Heart right ventricle (tissue), 16 donors: ENCODE measurements around the gene RAP1GDS1. TPM values are rescaled to one million over a fixed set of nuclear protein-coding genes. Genes with fewer than 3 reads are reported as not detected.
"Not testable (repeated sequence)": the region's sequence is repeated elsewhere in the genome, so short reads cannot be mapped to it uniquely, and the experiment has no call there.

ENCODE experiments used
- ATAC-seq, 8 donors: fragments of 200-7000 bp; cut with Tn5 transposase; one replicate each; pipeline ENCODE4 v1.9.1; 2020; ENCODE audit warnings: mild to moderate bottlenecking in 8 of 8, moderate library complexity in 8 of 8, moderate number of reproducible peaks in 1 of 8
- DNase-seq, 2 donors: peaks; one replicate each; pipeline ENCODE4 v3.0.0-alpha.2; 2020
- H3K27ac ChIP-seq, 10 donors: fragments of 200-600 bp; sonication (generic) in 2 of 10; one replicate each; pipeline versions ENCODE4 v1.5.0 to v1.8.0; 2020 to 2022; ENCODE audit warnings: mild to moderate bottlenecking in 3 of 10
- H3K27me3 ChIP-seq, 7 donors: fragments of 200-600 bp; one replicate each; pipeline ENCODE4 v1.8.0; 2021 to 2022; ENCODE audit warnings: mild to moderate bottlenecking in 2 of 7
- H3K36me3 ChIP-seq, 9 donors: fragments of 200-600 bp; sonication (generic) in 1 of 9; one replicate each; pipeline versions ENCODE4 v1.5.0 to v1.8.0; 2020 to 2022; ENCODE audit warnings: mild to moderate bottlenecking in 2 of 9
- H3K4me1 ChIP-seq, 9 donors: fragments of 200-600 bp; sonication (generic) in 1 of 9; one replicate each; pipeline versions ENCODE4 v1.5.0 to v1.8.0; 2020 to 2022; ENCODE audit warnings: mild to moderate bottlenecking in 4 of 9
- H3K4me3 ChIP-seq, 10 donors: fragments of 200-600 bp; sonication (generic) in 2 of 10; one replicate each; pipeline versions ENCODE4 v1.5.0 to v1.8.0; 2020 to 2022; ENCODE audit warnings: mild to moderate bottlenecking in 7 of 10, moderate library complexity in 2 of 10
- H3K9me3 ChIP-seq, 11 donors: fragments of 200-600 bp in 10 of 11; sonication (generic) in 2 of 11; one replicate each; pipeline versions ENCODE4 v1.5.0 to v1.8.0; 2013 to 2022; ENCODE audit warnings: mild to moderate bottlenecking in 2 of 11, control low read depth in 1 of 11, moderate library complexity in 1 of 11
- CTCF ChIP-seq, 9 donors: fragments of 200-600 bp; sonication (generic) in 2 of 9; IDR thresholded peaks; one replicate each; pipeline versions ENCODE4 v1.5.0 to v1.8.0; 2021 to 2022; ENCODE audit warnings: antibody characterized with exemption in 9 of 9, mild to moderate bottlenecking in 5 of 9, moderate library complexity in 1 of 9
- WGBS, 2 donors: extraction: QIAGEN DNeasy Blood & Tissue Kit; methylation state at CpG; one replicate each; pipeline ENCODE4 v1.1.7; 2013; ENCODE audit warnings: inconsistent platforms in 1 of 2; 5-methylcytosine and 5-hydroxymethylcytosine counted together
- intact Hi-C, 10 donors: fragments of 100-400 bp; cut with DNase I; formaldehyde crosslinking; loops; one replicate each; pipeline versions ENCODE4 v1.11.1 to v1.14.2; 2022
- polyA plus RNA-seq, 2 donors: library from polyadenylated mRNA; stranded (reverse); fragments of 200-250 nt; gene quantifications; one replicate each; pipeline ENCODE4 v1.2.3, GENCODE V29; 2013
- total RNA-seq, 10 donors: library from RNA; stranded (reverse); fragmentation: NEBNext Ultra II Directional in 3 of 10; extraction: Animal tissue kit (Norgen Biotek cat#: 25700) in 3 of 10; gene quantifications; one replicate each; pipeline versions ENCODE4 v1.2.1 to v1.2.4, GENCODE V29; 2021 to 2023
- donor health status: Arrhythmogenic right ventricular cardiomyopathy.
- donor health status: ischemic (EF 13 %, LVEDD 7.1; RV severe dilation, severe dysfunction).
- donor health status: healthy with polysubstance abuse.
- donor health status: DM: no; HTN: yes; CAD: no.
- donor health status: DM: no; HTN: no; CAD: no.
- donor health status: ischemic (EF 25% LVEDD 6.9; RV normal size, moderate dysfunction).
- donor health status: ischemic (EF 25% LVEDD 5.7; RV mildly dilated, moderate dysfunction).
- donor health status: healthy.
- donor health status: DM: yes; HTN: yes; CAD: no.
- donor health status: Ischemic cardiomyopathy.
- donor health status: ischemic (EF 35%, LVEDD 5.7; RV mildly dilated, moderate dysfunction).
- donor health status: nonischemic (EF 11% LVEDD 7.7; RV severe dilation, severe dysfunction).
- donor health status: DM: yes; HTN: yes; CAD: no.
- donor health status: PGD.
- donor health status: ischemic (EF 29% LVEDD 5.4; RV normal size, mild dysfunction).
- donor health status: nonischemic (EF 23%, LVEDD 6.1; RV moderate dilation, normal function).

Gene RAP1GDS1
- total and polyA plus RNA-seq, 12 donors, result 7.0 to 21.3 (median 12.7) TPM

GRCh38 chr4:98287328-98287727 is 26.1 kb downstream of the RAP1GDS1 start:
- no peak for DNase-seq
- no peak for TF ChIP-seq CTCF (IDR thresholded peaks at IDR 0.05)
- Histone ChIP-seq H3K27me3 (no peaks in the 10 kb centered on the region), H3K4me1 (peaks cover 0 to 32% (median 15%) of the 10 kb centered on the region in 9 donors), H3K27ac (no peak overlapping the region), H3K4me3 (no peak overlapping the region), H3K36me3 (no peaks in the 10 kb centered on the region), H3K9me3 (no peaks in the 10 kb centered on the region)
- intact Hi-C loops, result no loop called here
- ATAC-seq, result no peak

GRCh38 chr4:98288671-98289070 is 27.5 kb downstream of the RAP1GDS1 start:
- intact Hi-C loops, H3K9me3 ChIP-seq, ATAC-seq, DNase-seq, H3K4me3 ChIP-seq, H3K27ac ChIP-seq, H3K36me3 ChIP-seq, H3K27me3 ChIP-seq: not testable (repeated sequence)
- H3K4me1 ChIP-seq, result peaks cover 0 to 38% (median 23%) of the 10 kb centered on the region in 9 donors
- 85 to 92% methylated on average over 3 of the region's 3 CpGs for WGBS, 2 donors

GRCh38 chr4:98289375-98289774 is 28.2 kb downstream of the RAP1GDS1 start:
- Histone ChIP-seq H3K36me3 (peaks cover 0 to 1% (median 0%) of the 10 kb centered on the region in 9 donors), H3K4me1 (peaks cover 0 to 40% (median 24%) of the 10 kb centered on the region in 9 donors), H3K27me3 (no peaks in the 10 kb centered on the region), H3K4me3 (no peak overlapping the region), H3K9me3 (no peaks in the 10 kb centered on the region), H3K27ac (no peak overlapping the region)
- no peak for TF ChIP-seq CTCF (IDR thresholded peaks at IDR 0.05)
- intact Hi-C loops, result no loop called here
- WGBS, 2 donors, result 92 to 96% methylated on average over 1 of the region's 1 CpG
- DNase-seq (no peak), ATAC-seq (no peak)

- peaks cover 0 to 47% (median 25%) of the 10 kb centered on the region in 9 donors for H3K4me1 ChIP-seq
- peaks cover 0 to 10% (median 0%) of the 10 kb centered on the region in 9 donors for H3K36me3 ChIP-seq
- no peaks in the 10 kb centered on the region for H3K27me3 ChIP-seq
- intact Hi-C loops, result no loop called here
- DNase-seq (no peak), ATAC-seq (no peak)
- WGBS, 2 donors, result 69 to 70% methylated on average over 2 of the region's 2 CpGs
- H3K9me3 ChIP-seq, result no peaks in the 10 kb centered on the region
- no peak overlapping the region for H3K4me3 ChIP-seq
- no peak for TF ChIP-seq CTCF (IDR thresholded peaks at IDR 0.05)
- H3K27ac ChIP-seq, result no peak overlapping the region
Measured at GRCh38 chr4:98290511-98290910, 29.3 kb downstream of the RAP1GDS1 start.

- 38 to 54% methylated on average over 4 of the region's 4 CpGs for WGBS, 2 donors
- Histone ChIP-seq H3K36me3 (peaks cover 0 to 13% (median 0%) of the 10 kb centered on the region in 9 donors), H3K27ac (no peak overlapping the region), H3K4me3 (no peak overlapping the region), H3K4me1 (peaks cover 0 to 47% (median 25%) of the 10 kb centered on the region in 9 donors), H3K9me3 (no peaks in the 10 kb centered on the region), H3K27me3 (no peaks in the 10 kb centered on the region)
- DNase-seq, result no peak
- ATAC-seq, result peak in 1 of 8 donors; percentile 61
- intact Hi-C loops, result no loop called here
- TF ChIP-seq CTCF (IDR thresholded peaks at IDR 0.05), result no peak
Measured at GRCh38 chr4:98293104-98293887, 32.1 kb downstream of the RAP1GDS1 start.
